COLO829 (cell line): ENCODE measurements around the gene FAM81A.
A peak's percentile ranks its signal among the peaks of the same experiment; 100 is the strongest.
"Not testable (repeated sequence)": the region's sequence is repeated elsewhere in the genome, so short reads cannot be mapped to it uniquely, and the experiment has no call there.

ENCODE experiments used
- DNase-seq: peaks from one replicate; pipeline ENCODE4 v3.0.0; 2012; ENCODE audit warnings: low spot score

Gene FAM81A

GRCh38 chr15:59428898-59429297 lies 9.1 kb upstream of the FAM81A start:
- not testable (repeated sequence) for DNase-seq

GRCh38 chr15:59432389-59432788 lies 5.6 kb upstream of the FAM81A start:
- no peak for DNase-seq

- DNase-seq = no peak
Measured at GRCh38 chr15:59434481-59434880, 3.5 kb upstream of the FAM81A start.

- DNase-seq = no peak
Measured at GRCh38 chr15:59436774-59437141, 1.2 kb upstream of the FAM81A start.

GRCh38 chr15:59437142-59437816 lies 707 bp upstream of the FAM81A start:
- DNase-seq = no peak

GRCh38 chr15:59438625-59439290 lies 772 bp downstream of the FAM81A start:
- no peak for DNase-seq

- no peak for DNase-seq
Measured at GRCh38 chr15:59439576-59439975, 1.6 kb downstream of the FAM81A start.

GRCh38 chr15:59443341-59444072 lies 5.5 kb downstream of the FAM81A start:
- no peak for DNase-seq

GRCh38 chr15:59444081-59444835 lies 6.3 kb downstream of the FAM81A start:
- DNase-seq = no peak

GRCh38 chr15:59444980-59445545 lies 7.1 kb downstream of the FAM81A start:
- no peak for DNase-seq

GRCh38 chr15:59446232-59446957 lies 8.4 kb downstream of the FAM81A start:
- DNase-seq = no peak

GRCh38 chr15:59447367-59447766 lies 9.4 kb downstream of the FAM81A start:
- DNase-seq = no peak

GRCh38 chr15:59448871-59449270 lies 10.9 kb downstream of the FAM81A start:
- DNase-seq = no peak

GRCh38 chr15:59453474-59454215 lies 15.7 kb downstream of the FAM81A start:
- peak; percentile 48 for DNase-seq

GRCh38 chr15:59456114-59456513 lies 18.1 kb downstream of the FAM81A start:
- DNase-seq = no peak

GRCh38 chr15:59457103-59457502 lies 19.1 kb downstream of the FAM81A start:
- no peak for DNase-seq

GRCh38 chr15:59461521-59461920 lies 23.5 kb downstream of the FAM81A start:
- DNase-seq = no peak

GRCh38 chr15:59473226-59473625 lies 35.2 kb downstream of the FAM81A start:
- no peak for DNase-seq

- DNase-seq = not testable (repeated sequence)
Measured at GRCh38 chr15:59475161-59475560, 37.2 kb downstream of the FAM81A start.

- DNase-seq = no peak
Measured at GRCh38 chr15:59484399-59484798, 46.4 kb downstream of the FAM81A start.

GRCh38 chr15:59485036-59485435 lies 47.0 kb downstream of the FAM81A start:
- no peak for DNase-seq
